GM10248 (cell line): ENCODE measurements around the gene TOR3A.

Experiments
- CTCF ChIA-PET: fragments of 300-600 bp; sonication (Branson Sonifier 250); formaldehyde crosslinking; extraction: SDS; loops from one replicate; lab custom pipeline; 2021; ENCODE audit warnings: antibody characterized with exemption; lab: Yijun Ruan, JAX
- POLR2A ChIA-PET: fragments of 350-650 bp; sonication (Branson Sonifier 250); formaldehyde crosslinking; extraction: SDS; loops from one replicate; lab custom pipeline; 2020; ENCODE audit warnings: antibody characterized with exemption; lab: Yijun Ruan, JAX
- DNase-seq: peaks from one replicate; pipeline ENCODE4 v3.0.0; 2012; ENCODE audit errors: extremely low spot score
- TF ChIP-seq, protein P1 (sequence below): IDR thresholded peaks from 2 replicates; pipeline ENCODE4 v1.5.1; 2012; ENCODE audit warnings: mild to moderate bottlenecking, low read depth; ENCODE audit errors: extremely low read depth, missing control alignments, control extremely low read depth

Gene TOR3A

DNA sequence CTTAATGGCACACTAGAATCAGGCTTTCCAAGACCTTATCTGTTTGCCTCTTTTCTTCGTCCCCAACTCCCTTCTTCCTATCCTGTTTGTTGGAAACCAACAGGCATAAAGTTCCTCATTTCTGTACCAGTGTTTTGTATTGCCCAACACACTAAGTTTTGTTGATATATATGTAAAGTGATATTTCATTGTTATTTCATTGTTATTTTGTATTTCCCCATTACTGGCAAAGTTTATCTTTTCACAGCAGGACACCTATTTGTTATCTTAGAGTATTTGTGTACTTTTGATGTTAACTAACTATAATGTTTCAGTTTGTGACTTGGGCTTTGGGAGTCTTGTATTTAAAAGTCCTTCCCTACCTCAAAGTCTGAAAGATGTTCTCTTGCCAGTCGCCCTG is 29.1 kb upstream of the TOR3A start:
- CTCF ChIA-PET: interaction anchor here (1.0 kb wide), 1 partner anchor 12 kb away, joined by 3 read pairs; no protein-coding TSS in a partner anchor
- TF ChIP-seq, protein P1, sequence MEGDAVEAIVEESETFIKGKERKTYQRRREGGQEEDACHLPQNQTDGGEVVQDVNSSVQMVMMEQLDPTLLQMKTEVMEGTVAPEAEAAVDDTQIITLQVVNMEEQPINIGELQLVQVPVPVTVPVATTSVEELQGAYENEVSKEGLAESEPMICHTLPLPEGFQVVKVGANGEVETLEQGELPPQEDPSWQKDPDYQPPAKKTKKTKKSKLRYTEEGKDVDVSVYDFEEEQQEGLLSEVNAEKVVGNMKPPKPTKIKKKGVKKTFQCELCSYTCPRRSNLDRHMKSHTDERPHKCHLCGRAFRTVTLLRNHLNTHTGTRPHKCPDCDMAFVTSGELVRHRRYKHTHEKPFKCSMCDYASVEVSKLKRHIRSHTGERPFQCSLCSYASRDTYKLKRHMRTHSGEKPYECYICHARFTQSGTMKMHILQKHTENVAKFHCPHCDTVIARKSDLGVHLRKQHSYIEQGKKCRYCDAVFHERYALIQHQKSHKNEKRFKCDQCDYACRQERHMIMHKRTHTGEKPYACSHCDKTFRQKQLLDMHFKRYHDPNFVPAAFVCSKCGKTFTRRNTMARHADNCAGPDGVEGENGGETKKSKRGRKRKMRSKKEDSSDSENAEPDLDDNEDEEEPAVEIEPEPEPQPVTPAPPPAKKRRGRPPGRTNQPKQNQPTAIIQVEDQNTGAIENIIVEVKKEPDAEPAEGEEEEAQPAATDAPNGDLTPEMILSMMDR: no peak
- POLR2A ChIA-PET: no interaction called here
- DNase-seq: no peak

DNA sequence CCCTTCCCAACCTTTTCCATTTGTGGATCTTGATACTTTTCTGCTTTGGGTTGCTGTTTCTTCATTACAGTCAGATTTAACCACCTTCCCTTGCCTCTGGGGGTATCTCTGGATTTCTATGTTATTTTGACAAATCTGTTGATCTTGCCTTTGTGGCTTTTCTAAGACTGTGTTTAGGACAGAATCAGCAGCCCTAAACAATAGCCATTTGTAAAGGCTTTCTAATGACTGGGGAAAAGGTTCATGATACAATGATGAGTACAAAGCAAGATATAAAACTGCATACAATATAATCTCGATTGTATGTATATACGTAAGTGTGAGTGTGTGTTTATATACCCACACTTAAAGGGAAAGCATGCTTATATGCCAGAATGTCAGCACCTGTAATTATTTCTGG is 28.4 kb upstream of the TOR3A start:
- ChIA-PET POLR2A (no interaction called here), CTCF (no interaction called here)
- TF ChIP-seq, protein P1: no peak
- DNase-seq: no peak

DNA sequence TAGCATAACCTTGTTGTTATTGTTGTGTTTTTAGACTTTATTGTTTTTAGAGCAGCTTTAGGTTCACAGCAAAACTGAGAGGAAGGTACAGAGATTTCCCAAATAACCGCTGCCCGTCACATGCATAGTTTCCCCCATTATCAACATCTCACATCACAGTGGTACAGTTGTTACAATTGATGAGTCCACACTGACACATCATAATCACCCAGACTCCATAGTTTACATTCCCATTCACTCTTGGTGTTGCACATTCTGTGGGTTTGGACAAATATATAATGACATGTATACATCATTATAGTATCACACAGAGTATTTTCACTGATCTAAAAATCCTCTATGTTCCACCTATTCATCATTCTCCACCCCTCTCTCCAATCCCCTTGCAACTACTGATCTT is 25.9 kb upstream of the TOR3A start:
- ChIA-PET CTCF (interaction anchor here (1.0 to 2.3 kb wide), 3 partner anchors 12 to 22 kb away, joined by 3 to 7 read pairs (median 5); no protein-coding TSS in a partner anchor), POLR2A (no interaction called here)
- no peak for DNase-seq
- TF ChIP-seq, protein P1: no peak

DNA sequence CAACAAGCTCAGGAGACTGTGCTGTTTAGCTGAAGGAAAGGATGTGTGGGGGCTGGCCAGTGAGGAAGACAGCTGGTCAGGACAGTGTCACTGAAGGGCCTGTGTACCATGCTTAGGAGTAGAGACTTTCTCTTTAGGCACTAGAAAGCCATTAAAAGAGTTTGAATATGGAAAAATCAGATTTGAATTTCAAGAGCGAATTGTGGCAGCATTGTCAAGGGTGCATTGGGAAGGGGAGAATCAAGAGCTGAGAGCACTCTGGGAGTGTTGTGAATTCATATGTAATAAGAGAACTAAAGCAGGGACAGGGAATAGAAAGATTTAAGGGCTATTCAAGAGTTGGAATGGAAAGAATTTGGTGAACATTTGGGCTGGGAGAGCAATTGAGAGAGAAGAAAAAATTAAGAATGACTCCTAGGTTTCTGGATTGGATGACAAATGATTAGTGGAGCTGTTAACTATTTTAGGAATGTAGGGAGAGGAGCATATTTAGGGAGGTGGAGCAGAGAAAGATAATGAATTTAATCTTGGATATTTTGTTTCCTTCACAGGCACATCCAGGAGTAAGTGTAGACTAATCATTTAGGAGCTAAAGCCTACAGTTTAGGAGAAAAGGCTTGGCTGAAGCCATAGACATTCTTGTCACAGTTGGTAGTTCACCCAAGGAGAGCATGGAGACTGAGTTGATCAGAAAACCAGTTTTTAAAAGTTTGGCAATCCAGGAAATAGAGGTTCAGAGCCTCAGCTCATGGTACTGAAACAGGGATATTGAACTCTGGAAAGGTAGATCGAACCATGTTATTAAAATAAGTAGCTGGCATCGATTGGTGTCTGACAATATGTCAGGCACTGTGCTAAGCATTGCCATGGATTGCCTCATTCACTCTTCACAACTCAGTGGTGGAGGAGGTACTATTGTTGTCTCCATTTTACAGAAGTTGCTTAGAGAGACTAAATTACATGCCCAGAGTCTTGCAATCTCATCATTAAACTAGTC is 23.1 kb upstream of the TOR3A start:
- POLR2A ChIA-PET: no interaction called here
- TF ChIP-seq, protein P1: no peak
- no peak for DNase-seq
- CTCF ChIA-PET: interaction anchor here (0.8 to 1.7 kb wide), 5 partner anchors 15 to 756 kb away, joined by 3 to 5 read pairs (median 4); no protein-coding TSS in a partner anchor

DNA sequence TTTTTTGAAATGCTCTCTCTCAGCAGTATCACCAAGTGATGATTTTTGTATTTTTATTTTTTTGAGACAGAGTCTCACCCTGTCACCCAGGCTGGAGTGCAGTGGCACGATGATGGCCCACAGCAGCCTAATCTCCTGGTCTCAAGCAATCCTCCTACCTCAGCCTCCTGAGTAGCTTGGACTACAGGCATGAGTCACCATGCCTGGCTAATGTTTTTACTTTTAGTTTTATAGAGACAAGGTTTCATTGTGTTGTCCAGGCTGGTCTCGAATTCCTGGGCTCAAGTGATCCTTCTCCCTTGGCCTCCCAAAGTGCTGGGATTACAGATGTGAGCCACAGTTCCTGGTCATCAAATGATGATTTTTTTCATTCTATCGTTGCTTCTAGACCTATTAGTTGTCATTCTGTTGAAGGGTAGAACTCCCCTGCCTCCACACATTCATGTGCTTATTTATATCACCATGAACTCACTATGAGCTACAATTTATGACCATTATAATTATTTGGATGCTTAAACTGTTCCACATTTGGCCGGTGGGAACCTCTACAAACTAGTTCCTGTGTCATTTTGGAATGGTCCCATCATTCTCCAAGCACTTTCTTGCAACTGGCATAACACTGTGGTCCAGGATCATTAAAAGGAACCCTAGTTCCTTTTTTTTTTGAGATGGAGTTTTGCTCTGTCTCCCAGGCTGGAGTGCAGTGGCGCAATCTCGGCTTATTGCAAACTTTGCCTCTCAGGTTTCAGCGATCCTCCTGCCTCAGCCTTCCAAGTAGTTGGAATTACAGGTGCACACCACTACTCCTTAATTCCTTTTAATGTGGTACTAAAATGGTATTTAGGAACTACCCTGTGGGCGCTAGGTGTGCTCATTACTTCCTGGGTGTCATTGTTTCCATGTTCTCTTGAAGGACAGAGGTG is 20.2 kb upstream of the TOR3A start:
- ChIA-PET CTCF (no interaction called here), POLR2A (no interaction called here)
- TF ChIP-seq, protein P1: no peak
- DNase-seq: no peak

DNA sequence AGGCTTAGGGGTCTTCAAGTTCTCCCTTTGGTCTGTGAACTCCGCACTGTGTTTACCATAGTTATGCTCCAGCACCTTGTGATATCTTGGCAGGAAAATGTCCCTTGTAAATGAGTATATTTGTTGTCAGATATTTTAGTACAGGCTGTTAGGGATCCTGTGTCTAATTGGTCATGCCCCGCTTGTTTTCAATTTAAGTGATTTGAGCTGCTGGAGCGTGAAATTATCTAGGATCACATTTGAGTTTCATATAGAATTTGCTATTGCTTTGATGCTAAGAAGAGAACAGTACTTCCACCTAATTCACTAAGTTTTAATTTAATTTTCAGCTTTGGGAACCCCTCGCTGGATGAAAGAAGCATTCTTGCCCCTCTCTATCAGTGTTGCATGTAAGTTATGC is 15.4 kb upstream of the TOR3A start:
- ChIA-PET CTCF (interaction anchor here (1.4 kb wide), 1 partner anchor 14 kb away, joined by 3 read pairs; no protein-coding TSS in a partner anchor), POLR2A (no interaction called here)
- TF ChIP-seq, protein P1: no peak
- no peak for DNase-seq
